ENCODE data around the gene APLN.

The APLN gene

GRCh38 chrX:129613596-129613995 is 41.2 kb downstream of the APLN start:
- no peak for TF ChIP-seq TAF1 (IDR thresholded peaks at IDR 0.05; ENCODE audit: borderline replicate concordance, low read depth, low read length)
- TF ChIP-seq POLR2AphosphoS5 (IDR thresholded peaks at IDR 0.05; ENCODE audit: low read depth, low read length): no peak
- TF ChIP-seq POLR2A (IDR thresholded peaks at IDR 0.05; ENCODE audit: low read depth, low read length): no peak
- FAIRE-seq (no peak), DNase-seq (ENCODE audit: insufficient read length) (no peak)

- no peak for TF ChIP-seq POLR2A (IDR thresholded peaks at IDR 0.05; ENCODE audit: low read depth, low read length)
- FAIRE-seq (no peak), DNase-seq (ENCODE audit: insufficient read length) (no peak)
Measured at GRCh38 chrX:129612396-129612795, 42.4 kb downstream of the APLN start.

DNA sequence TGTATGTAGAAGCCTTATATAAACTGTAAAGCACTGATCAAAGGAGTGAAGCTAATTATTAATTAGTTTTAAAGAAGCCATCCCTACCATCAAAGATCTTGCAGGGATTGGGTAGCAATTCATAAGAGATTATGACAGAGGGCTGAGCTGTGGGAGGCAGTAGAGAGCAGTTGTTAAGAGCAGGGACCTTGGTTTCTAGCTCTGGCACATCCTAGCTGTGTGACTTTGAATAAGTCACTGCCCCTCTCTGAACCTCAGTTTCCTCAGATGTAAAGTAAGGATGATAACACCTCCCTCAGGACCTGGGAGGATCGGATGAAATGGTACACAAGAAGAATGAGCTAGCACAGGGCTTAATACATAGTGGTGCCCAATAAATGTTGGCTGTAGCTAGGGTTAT is 45.4 kb downstream of the APLN start:
- DNase-seq (ENCODE audit: insufficient read length) (no peak), FAIRE-seq (no peak)
- TF ChIP-seq POLR2AphosphoS5 (IDR thresholded peaks at IDR 0.05; ENCODE audit: low read depth, low read length): no peak
- TF ChIP-seq POLR2A (IDR thresholded peaks at IDR 0.05; ENCODE audit: low read depth, low read length): no peak
- TF ChIP-seq TAF1 (IDR thresholded peaks at IDR 0.05; ENCODE audit: borderline replicate concordance, low read depth, low read length): no peak

DNA sequence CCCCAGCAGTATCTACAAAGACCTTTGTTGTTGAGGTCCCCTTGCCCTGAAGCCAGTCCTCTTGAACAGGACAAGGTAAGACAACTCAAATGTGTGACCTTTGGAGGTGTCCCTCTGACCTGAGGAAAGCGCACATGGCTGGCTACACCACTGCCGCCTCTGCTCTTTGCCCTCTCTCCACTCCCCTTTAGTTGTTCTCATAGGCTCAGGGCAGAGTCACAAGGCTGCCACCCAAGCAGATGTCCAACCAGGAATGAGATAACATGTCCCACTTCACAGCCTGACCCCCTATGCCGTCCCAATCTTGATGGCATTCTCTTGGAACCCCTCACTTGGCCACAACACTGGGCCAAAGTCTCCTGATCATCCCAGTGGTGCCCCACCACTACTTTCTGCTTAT is 46.3 kb downstream of the APLN start:
- TF ChIP-seq POLR2AphosphoS5 (IDR thresholded peaks at IDR 0.05; ENCODE audit: low read depth, low read length): no peak
- FAIRE-seq (no peak), DNase-seq (ENCODE audit: insufficient read length) (no peak)

- FAIRE-seq (peak; percentile 92), DNase-seq (ENCODE audit: insufficient read length) (peak; percentile 48)
- TF ChIP-seq POLR2A (IDR thresholded peaks at IDR 0.05; ENCODE audit: low read depth, low read length) (no peak), TAF1 (IDR thresholded peaks at IDR 0.05; ENCODE audit: borderline replicate concordance, low read depth, low read length) (no peak), POLR2AphosphoS5 (IDR thresholded peaks at IDR 0.05; ENCODE audit: low read depth, low read length) (no peak)
Measured at GRCh38 chrX:129606918-129607317, 47.8 kb downstream of the APLN start.

DNA sequence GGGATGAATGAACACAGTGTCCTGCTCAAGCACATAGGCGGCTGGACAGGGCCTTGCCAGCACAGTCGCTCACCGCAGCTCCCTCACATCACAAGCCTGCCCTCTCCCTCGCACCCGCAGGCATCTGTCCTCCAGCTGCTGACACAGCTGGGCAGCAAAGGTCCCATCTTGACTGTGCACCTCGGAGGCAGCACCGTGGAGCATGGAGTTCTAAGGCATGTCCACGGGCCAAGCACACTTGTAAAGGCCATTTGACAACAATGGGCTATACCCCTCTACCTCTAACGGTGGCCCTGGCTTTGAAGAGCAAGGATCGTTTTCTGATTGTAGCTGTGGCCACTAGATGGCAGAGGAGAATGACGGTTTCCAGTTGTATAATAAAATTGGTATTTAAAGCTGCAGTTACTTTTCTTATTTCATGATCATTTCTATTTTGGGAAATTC is 53.8 kb downstream of the APLN start:
- DNase-seq (ENCODE audit: insufficient read length) (no peak), FAIRE-seq (peak; percentile 88)
- TF ChIP-seq TAF1 (IDR thresholded peaks at IDR 0.05; ENCODE audit: borderline replicate concordance, low read depth, low read length): no peak

GRCh38 chrX:129599996-129600395 is 54.8 kb downstream of the APLN start:
- no peak for TF ChIP-seq POLR2A (IDR thresholded peaks at IDR 0.05; ENCODE audit: low read depth, low read length)
- FAIRE-seq: no peak

DNA sequence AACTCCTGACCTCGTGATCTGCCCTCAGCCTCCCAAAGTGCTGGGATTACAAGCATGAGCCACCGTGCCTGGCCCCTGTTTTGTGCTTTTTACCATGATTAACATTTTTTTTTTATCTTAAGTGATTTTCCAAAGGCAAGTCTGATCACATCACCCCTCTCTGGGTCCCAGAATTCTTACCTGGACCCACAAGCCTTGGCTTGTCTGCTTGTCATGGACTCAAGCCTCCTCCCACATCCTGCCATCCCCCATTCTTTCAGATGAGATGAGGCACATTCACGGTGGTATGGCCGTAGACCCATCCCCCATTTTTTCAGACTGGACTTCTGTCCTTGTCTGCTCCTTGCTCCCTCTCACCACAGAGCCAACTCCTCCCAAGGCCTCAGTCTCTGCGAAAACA is 55.3 kb downstream of the APLN start:
- TF ChIP-seq POLR2A (IDR thresholded peaks at IDR 0.05; ENCODE audit: low read depth, low read length): no peak
- no peak for TF ChIP-seq POLR2AphosphoS5 (IDR thresholded peaks at IDR 0.05; ENCODE audit: low read depth, low read length)
- no peak for TF ChIP-seq TAF1 (IDR thresholded peaks at IDR 0.05; ENCODE audit: borderline replicate concordance, low read depth, low read length)
- DNase-seq (ENCODE audit: insufficient read length) (no peak), FAIRE-seq (no peak)

More at GRCh38 chrX:129599996-129600395, 54.8 kb downstream of the APLN start:
- no peak for DNase-seq (ENCODE audit: insufficient read length)

DNA sequence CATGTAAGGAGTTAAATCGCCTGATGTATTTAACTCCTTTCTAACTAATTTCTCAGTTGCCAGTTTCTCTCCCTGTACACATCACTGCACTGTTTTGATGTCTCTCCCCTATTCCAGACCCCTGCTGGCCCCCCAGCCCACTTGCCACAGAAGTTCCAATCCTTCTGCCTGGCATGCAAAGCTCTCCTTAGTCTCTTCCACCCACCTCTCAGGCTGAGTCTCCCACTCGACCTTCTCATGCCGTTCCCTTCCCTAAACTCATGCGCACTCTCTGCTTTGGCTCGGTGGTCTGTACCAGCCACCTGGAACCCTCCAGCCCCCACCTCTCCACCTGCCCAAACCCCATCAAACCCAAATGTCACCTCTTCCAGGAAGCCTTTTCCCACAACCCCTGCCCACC is 56.9 kb downstream of the APLN start:
- no peak for DNase-seq (ENCODE audit: insufficient read length)
- TF ChIP-seq TAF1 (IDR thresholded peaks at IDR 0.05; ENCODE audit: borderline replicate concordance, low read depth, low read length) (no peak), POLR2AphosphoS5 (IDR thresholded peaks at IDR 0.05; ENCODE audit: low read depth, low read length) (no peak), POLR2A (IDR thresholded peaks at IDR 0.05; ENCODE audit: low read depth, low read length) (no peak)
- FAIRE-seq: no peak

DNA sequence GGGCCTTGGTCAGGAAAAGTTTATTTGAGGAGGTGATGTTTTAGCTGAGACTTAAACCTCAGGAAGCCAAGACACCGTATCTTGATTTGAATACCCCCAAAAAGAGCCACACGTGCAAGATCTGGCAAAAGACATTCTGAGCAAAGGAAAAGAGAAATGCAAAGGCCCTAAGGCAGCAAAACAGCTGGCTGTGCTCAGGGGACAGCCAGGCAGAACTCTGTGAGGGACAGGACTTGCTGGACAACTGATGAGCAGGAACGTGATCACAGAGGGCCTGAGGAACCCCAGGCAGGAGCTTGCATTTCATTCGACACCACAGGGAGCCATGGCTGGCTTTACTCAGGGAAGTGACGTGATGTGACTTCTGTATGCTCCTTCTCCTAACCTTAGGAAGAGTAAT is 58.7 kb downstream of the APLN start:
- TF ChIP-seq TAF1 (IDR thresholded peaks at IDR 0.05; ENCODE audit: borderline replicate concordance, low read depth, low read length) (no peak), POLR2AphosphoS5 (IDR thresholded peaks at IDR 0.05; ENCODE audit: low read depth, low read length) (no peak), POLR2A (IDR thresholded peaks at IDR 0.05; ENCODE audit: low read depth, low read length) (no peak)
- DNase-seq (ENCODE audit: insufficient read length) (no peak), FAIRE-seq (no peak)
